GM19328 (cell line): Measurements from ENCODE around the gene POFUT2.

Experiments
- ATAC-seq: cut with Tn5 transposase; IDR thresholded peaks from one replicate; pipeline ENCODE4 v1.9.1; 2021; ENCODE audit warnings: mild to moderate bottlenecking, moderate library complexity; ENCODE audit not compliant: unreplicated experiment

Gene POFUT2

GRCh38 chr21:45252448-45252925 is 35.2 kb downstream of the POFUT2 start:
- ATAC-seq = no peak

GRCh38 chr21:45251635-45252447 is 35.9 kb downstream of the POFUT2 start:
- no peak for ATAC-seq

GRCh38 chr21:45250914-45251634 is 36.6 kb downstream of the POFUT2 start:
- ATAC-seq = no peak

GRCh38 chr21:45250272-45250671 is 37.4 kb downstream of the POFUT2 start:
- no peak for ATAC-seq

GRCh38 chr21:45249626-45250025 is 38.1 kb downstream of the POFUT2 start:
- no peak for ATAC-seq

- ATAC-seq = no peak
Measured at GRCh38 chr21:45248893-45249381, 38.8 kb downstream of the POFUT2 start.

GRCh38 chr21:45248301-45248892 is 39.3 kb downstream of the POFUT2 start:
- no peak for ATAC-seq

GRCh38 chr21:45246386-45247320 is 41.0 kb downstream of the POFUT2 start:
- ATAC-seq = no peak

GRCh38 chr21:45244799-45245340 is 42.8 kb downstream of the POFUT2 start:
- ATAC-seq = no peak

- no peak for ATAC-seq
Measured at GRCh38 chr21:45243603-45244002, 44.1 kb downstream of the POFUT2 start.

GRCh38 chr21:45241357-45241756 is 46.3 kb downstream of the POFUT2 start:
- no peak for ATAC-seq

GRCh38 chr21:45237401-45237800 is 50.3 kb downstream of the POFUT2 start:
- no peak for ATAC-seq

GRCh38 chr21:45236481-45236880 is 51.2 kb downstream of the POFUT2 start:
- no peak for ATAC-seq

GRCh38 chr21:45235488-45235887 is 52.2 kb downstream of the POFUT2 start:
- ATAC-seq = no peak

GRCh38 chr21:45234965-45235364 is 52.7 kb downstream of the POFUT2 start:
- ATAC-seq = no peak

- ATAC-seq = no peak
Measured at GRCh38 chr21:45234127-45234526, 53.6 kb downstream of the POFUT2 start.

GRCh38 chr21:45231705-45232104 is 56.0 kb downstream of the POFUT2 start:
- no peak for ATAC-seq

GRCh38 chr21:45228656-45229240 is 58.9 kb downstream of the POFUT2 start:
- ATAC-seq = no peak

GRCh38 chr21:45228171-45228641 is 59.5 kb downstream of the POFUT2 start:
- ATAC-seq = no peak

GRCh38 chr21:45227735-45228134 is 60.0 kb downstream of the POFUT2 start:
- ATAC-seq = no peak
